Measurements from ENCODE around the gene IGF2BP2. TPM values are rescaled to one million over a fixed set of nuclear protein-coding genes. Genes with fewer than 3 reads are reported as not detected.

The IGF2BP2 gene
- total and polyA plus RNA-seq, 2 of the 8 experiments (the other 6 are each of a cell fraction or from before 2014, with no cell fraction given): 7.4 to 121 TPM

DNA sequence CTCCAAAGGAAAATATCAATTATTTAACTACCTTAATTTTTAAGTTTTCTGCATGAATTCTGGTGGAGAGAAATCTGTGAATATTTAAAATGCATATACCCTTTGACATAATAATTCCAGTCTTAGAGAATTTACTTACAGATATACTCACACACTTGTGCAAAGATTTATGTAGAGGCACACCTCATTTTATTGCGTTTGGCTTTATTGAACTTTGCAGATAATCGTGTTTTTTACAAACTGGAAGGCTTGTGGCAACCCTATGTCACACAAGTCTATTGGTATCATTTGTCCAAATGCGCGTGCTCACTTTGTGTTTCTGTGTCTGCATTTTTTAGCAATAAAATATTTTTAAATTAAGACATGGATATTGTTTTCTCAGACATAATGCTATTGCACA is 157.3 kb downstream of the IGF2BP2 start:
- no peaks in the 10 kb centered on the region for H3K79me1 ChIP-seq (ENCODE audit: low read depth, low read length)
- no peak overlapping the region for H2AK5ac ChIP-seq (ENCODE audit: low read depth, low read length)
- DNase-seq (ENCODE audit: low read depth in 1 of 2, low spot score in 2 of 2): no peak
- no peaks in the 10 kb centered on the region for H3K23me2 ChIP-seq (ENCODE audit: low read depth, low read length)
- H4K20me1 ChIP-seq (replicated peaks in 1 of 2; ENCODE audit: control insufficient read depth in 1 of 2, insufficient read depth in 2 of 2, low read length in 2 of 2): no peaks in the 10 kb centered on the region
- H3K27me3 ChIP-seq (replicated peaks in 1 of 4; ENCODE audit: control insufficient read depth in 3 of 4, extremely low read depth in 1 of 4, insufficient read depth in 3 of 4, low read length in 3 of 4): no peaks in the 10 kb centered on the region
- H3K9ac ChIP-seq (replicated peaks in 1 of 4; ENCODE audit: extremely low read depth in 1 of 4, low read depth in 3 of 4, low read length in 3 of 4): no peak overlapping the region
- H2AFZ ChIP-seq (ENCODE audit: low read length): no peak overlapping the region
- no peaks in the 10 kb centered on the region for H3K9me3 ChIP-seq (ENCODE audit: insufficient read depth in 2 of 2, low read depth in 1 of 2, low read length in 1 of 2)
- no peak overlapping the region for H2BK120ac ChIP-seq (replicated peaks; ENCODE audit: low read depth, low read length)
- H3K4me1 ChIP-seq (replicated peaks in 1 of 4; ENCODE audit: control insufficient read depth in 3 of 4, insufficient read depth in 4 of 4, low read length in 3 of 4): no peaks in the 10 kb centered on the region
- H3K4me3 ChIP-seq (ENCODE audit: extremely low read depth in 1 of 4, insufficient read depth in 2 of 4, low read depth in 3 of 4, low read length in 4 of 4): no peak overlapping the region
- no peak overlapping the region for H2BK12ac ChIP-seq (ENCODE audit: low read depth, low read length)
- H3K56ac ChIP-seq (replicated peaks; ENCODE audit: insufficient read length, low read depth, low read length): no peak overlapping the region
- 96% methylated on average over 4 of the region's 4 CpGs; no CpG with 5 or more reads in 1 of the 2 experiments for WGBS, 2 experiments (ENCODE audit: extremely low coverage in 1 of 2, insufficient coverage in 1 of 2, insufficient read length in 1 of 2, insufficient replicate concordance in 2 of 2, low coverage in 1 of 2, low lambda C conversion rate in 2 of 2, missing lambda C conversion rate in 1 of 2)
- no peak overlapping the region for H3K18ac ChIP-seq (ENCODE audit: extremely low read depth, low read length)
- no peak overlapping the region for H3K27ac ChIP-seq (ENCODE audit: low read depth, low read length)
- no peak overlapping the region for H2BK5ac ChIP-seq (ENCODE audit: low read depth, low read length)
- no peak for FAIRE-seq
- no peaks in the 10 kb centered on the region for H3K79me2 ChIP-seq (ENCODE audit: control insufficient read depth in 1 of 2, insufficient read depth in 2 of 2, low read length in 2 of 2)
- H3K36me3 ChIP-seq (ENCODE audit: control insufficient read depth in 2 of 4, insufficient read depth in 4 of 4, low read length in 3 of 4): peaks cover 6 to 44% (median 23%) of the 10 kb centered on the region in 4 experiments; a peak in 7 of 8 replicates
- H4K91ac ChIP-seq (replicated peaks; ENCODE audit: insufficient read length, low read length): no peak overlapping the region
- CTCF ChIA-PET (ENCODE audit: partially characterized antibody): no interaction called here
- H2BK15ac ChIP-seq (ENCODE audit: low read length): no peak overlapping the region
- H3K14ac ChIP-seq (ENCODE audit: insufficient read length): no peak overlapping the region
- no peak overlapping the region for H4K5ac ChIP-seq (ENCODE audit: insufficient read length, low read depth, low read length)
- no peak overlapping the region for H3K23ac ChIP-seq (ENCODE audit: insufficient read length)
- no peak overlapping the region for H3K4me2 ChIP-seq (ENCODE audit: insufficient read depth in 1 of 2, low read depth in 2 of 2, low read length in 2 of 2)
- POLR2A ChIA-PET (ENCODE audit: partially characterized antibody): no interaction called here
- TF ChIP-seq SRF (IDR thresholded peaks at IDR 0.05; ENCODE audit: low read depth, low read length) (no peak), YY1 (IDR thresholded peaks at IDR 0.05; ENCODE audit: low read depth, low read length) (no peak)
- H3K4ac ChIP-seq (replicated peaks; ENCODE audit: insufficient read length, low read depth, low read length): no peak overlapping the region
- no peak overlapping the region for H4K8ac ChIP-seq (ENCODE audit: extremely low read depth, insufficient read depth, low read length)
- no peak overlapping the region for H2BK20ac ChIP-seq (ENCODE audit: low read length)

All from H1 (cell line).